HepG2 (cell line): Measurements from ENCODE around the gene RELL1.

ENCODE experiments used
- MATR3 ChIP-seq: sonication (generic); formaldehyde crosslinking; IDR thresholded peaks from 2 replicates; pipeline ENCODE4 v1.4.0; 2020; ENCODE audit warnings: missing genetic modification reagents
- MZF1 ChIP-seq: sonication (generic); formaldehyde crosslinking; IDR thresholded peaks from 2 replicates; pipeline ENCODE4 v1.8.1; 2023; ENCODE audit warnings: mild to moderate bottlenecking, missing genetic modification reagents, borderline replicate concordance
- POLR2A ChIP-seq, 2 experiments: IDR thresholded peaks; 2 replicates each; pipeline ENCODE4 v1.6.1; 2011; ENCODE audit warnings: low read depth in 2 of 2, low read length in 2 of 2, mild to moderate bottlenecking in 1 of 2, moderate library complexity in 1 of 2; ENCODE audit not compliant: insufficient read depth in 1 of 2
- SMARCE1 ChIP-seq: fragments of 450-650 bp; IDR thresholded peaks from 2 replicates; pipeline ENCODE4 v1.6.1; 2017; ENCODE audit warnings: borderline replicate concordance
- SMYD3 ChIP-seq: sonication (generic); formaldehyde crosslinking; IDR thresholded peaks from 2 replicates; pipeline ENCODE4 v1.8.1; 2023; ENCODE audit warnings: mild to moderate bottlenecking, missing genetic modification reagents
- ZNF670 ChIP-seq: sonication (generic); formaldehyde crosslinking; IDR thresholded peaks from 2 replicates; pipeline ENCODE4 v1.8.0; 2022; ENCODE audit warnings: mild to moderate bottlenecking, missing genetic modification reagents, borderline replicate concordance

DNA sequence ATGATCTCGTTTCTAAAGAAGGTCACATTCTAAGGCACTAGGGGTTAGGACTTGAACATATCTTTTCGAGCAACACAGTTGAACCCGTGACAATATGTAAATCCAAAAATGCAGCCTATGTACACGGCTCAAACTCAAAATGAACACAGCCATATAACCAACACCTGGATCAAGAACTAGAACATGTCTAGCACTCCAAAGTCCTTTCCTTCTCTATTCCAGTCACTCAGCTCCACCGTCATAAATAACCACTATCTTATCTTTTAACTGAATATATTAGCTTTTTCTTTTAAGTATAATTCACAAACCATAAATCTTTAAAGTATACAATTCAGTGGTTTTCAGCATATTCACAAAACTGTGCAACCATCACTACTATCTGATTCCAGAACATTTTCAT lies 19.4 kb upstream of the RELL1 start:
- no peak for TF ChIP-seq ZNF670 (CRISPR knock-in tag)
- no peak for TF ChIP-seq SMARCE1
- no peak for TF ChIP-seq SMYD3 (CRISPR knock-in tag)
- TF ChIP-seq MATR3 = no peak
- no peak for TF ChIP-seq POLR2A (IDR thresholded peaks at IDR 0.05; ENCODE audit: insufficient read depth in 1 of 2, low read depth in 2 of 2, low read length in 2 of 2)
- no peak for TF ChIP-seq MZF1
